Activated naive CD8-positive, alpha-beta T cell (primary cell): ENCODE data around the gene FNDC3A.

ENCODE experiments used
- H3K27ac Mint-ChIP-seq: one replicate; pipeline ENCODE4 v1.8.0; 2021; ENCODE audit warnings: mixed read lengths
- H3K27me3 Mint-ChIP-seq: one replicate; pipeline ENCODE4 v1.8.0; 2021; ENCODE audit warnings: mixed read lengths
- H3K36me3 Mint-ChIP-seq: one replicate; pipeline ENCODE4 v1.8.0; 2021; ENCODE audit warnings: mixed read lengths
- H3K4me1 Mint-ChIP-seq: one replicate; pipeline ENCODE4 v1.8.0; 2021; ENCODE audit warnings: low read depth, mixed read lengths
- H3K4me3 Mint-ChIP-seq: one replicate; pipeline ENCODE4 v1.8.0; 2021; ENCODE audit warnings: mild to moderate bottlenecking, mixed read lengths
- H3K9me3 Mint-ChIP-seq: one replicate; pipeline ENCODE4 v1.8.0; 2021; ENCODE audit warnings: low read depth, mixed read lengths

Gene FNDC3A

GRCh38 chr13:49164712-49165111, 189.0 kb downstream of the FNDC3A start:
- peaks cover 44% of the 10 kb centered on the region for H3K36me3 Mint-ChIP-seq
- H3K27ac Mint-ChIP-seq = no peak overlapping the region
- no peak overlapping the region for H3K4me3 Mint-ChIP-seq
- H3K9me3 Mint-ChIP-seq = peaks cover 13% of the 10 kb centered on the region
- no peaks in the 10 kb centered on the region for H3K27me3 Mint-ChIP-seq
- H3K4me1 Mint-ChIP-seq = peaks cover 20% of the 10 kb centered on the region

- no peaks in the 10 kb centered on the region for H3K27me3 Mint-ChIP-seq
- H3K27ac Mint-ChIP-seq = no peak overlapping the region
- peaks cover 45% of the 10 kb centered on the region for H3K36me3 Mint-ChIP-seq
- no peak overlapping the region for H3K4me3 Mint-ChIP-seq
- H3K9me3 Mint-ChIP-seq = peaks cover 13% of the 10 kb centered on the region
- peaks cover 11% of the 10 kb centered on the region for H3K4me1 Mint-ChIP-seq
Measured at GRCh38 chr13:49165798-49166752, 190.4 kb downstream of the FNDC3A start.

GRCh38 chr13:49171359-49171758, 195.6 kb downstream of the FNDC3A start:
- H3K36me3 Mint-ChIP-seq = peaks cover 21% of the 10 kb centered on the region
- no peaks in the 10 kb centered on the region for H3K27me3 Mint-ChIP-seq
- H3K9me3 Mint-ChIP-seq = no peaks in the 10 kb centered on the region
- no peak overlapping the region for H3K27ac Mint-ChIP-seq
- H3K4me1 Mint-ChIP-seq = peaks cover 1% of the 10 kb centered on the region
- H3K4me3 Mint-ChIP-seq = no peak overlapping the region

- Mint-ChIP-seq H3K36me3 (peaks cover 23% of the 10 kb centered on the region), H3K4me1 (peaks cover 5% of the 10 kb centered on the region), H3K4me3 (no peak overlapping the region), H3K27me3 (no peaks in the 10 kb centered on the region), H3K9me3 (no peaks in the 10 kb centered on the region), H3K27ac (no peak overlapping the region)
Measured at GRCh38 chr13:49183672-49184325, 208.1 kb downstream of the FNDC3A start.

GRCh38 chr13:49184621-49185020, 208.9 kb downstream of the FNDC3A start:
- Mint-ChIP-seq H3K9me3 (no peaks in the 10 kb centered on the region), H3K27me3 (no peaks in the 10 kb centered on the region), H3K4me3 (no peak overlapping the region), H3K27ac (no peak overlapping the region), H3K36me3 (peaks cover 21% of the 10 kb centered on the region), H3K4me1 (peaks cover 5% of the 10 kb centered on the region)

- Mint-ChIP-seq H3K27me3 (no peaks in the 10 kb centered on the region), H3K4me3 (no peak overlapping the region), H3K9me3 (no peaks in the 10 kb centered on the region), H3K27ac (peak overlapping the region; percentile 37), H3K36me3 (peaks cover 19% of the 10 kb centered on the region), H3K4me1 (peaks cover 5% of the 10 kb centered on the region)
Measured at GRCh38 chr13:49185264-49185663, 209.6 kb downstream of the FNDC3A start.

- H3K9me3 Mint-ChIP-seq = no peaks in the 10 kb centered on the region
- H3K4me3 Mint-ChIP-seq = no peak overlapping the region
- no peaks in the 10 kb centered on the region for H3K27me3 Mint-ChIP-seq
- peaks cover 6% of the 10 kb centered on the region for H3K4me1 Mint-ChIP-seq
- no peak overlapping the region for H3K27ac Mint-ChIP-seq
- H3K36me3 Mint-ChIP-seq = peaks cover 17% of the 10 kb centered on the region
Measured at GRCh38 chr13:49190901-49191300, 215.2 kb downstream of the FNDC3A start.

- Mint-ChIP-seq H3K27me3 (no peaks in the 10 kb centered on the region), H3K27ac (no peak overlapping the region), H3K4me3 (no peak overlapping the region), H3K36me3 (peaks cover 16% of the 10 kb centered on the region), H3K9me3 (no peaks in the 10 kb centered on the region), H3K4me1 (no peaks in the 10 kb centered on the region)
Measured at GRCh38 chr13:49206641-49207040, 230.9 kb downstream of the FNDC3A start.

- no peaks in the 10 kb centered on the region for H3K9me3 Mint-ChIP-seq
Measured at GRCh38 chr13:49208619-49209018, 232.9 kb downstream of the FNDC3A start.

GRCh38 chr13:49210114-49210513, 234.4 kb downstream of the FNDC3A start:
- Mint-ChIP-seq H3K9me3 (no peaks in the 10 kb centered on the region), H3K4me1 (peaks cover 9% of the 10 kb centered on the region), H3K4me3 (no peak overlapping the region), H3K36me3 (peaks cover 13% of the 10 kb centered on the region), H3K27ac (no peak overlapping the region), H3K27me3 (no peaks in the 10 kb centered on the region)

More at GRCh38 chr13:49208619-49209018, 232.9 kb downstream of the FNDC3A start:
- H3K4me1 Mint-ChIP-seq = no peaks in the 10 kb centered on the region
- H3K36me3 Mint-ChIP-seq = peaks cover 17% of the 10 kb centered on the region
- H3K27ac Mint-ChIP-seq = no peak overlapping the region
- no peaks in the 10 kb centered on the region for H3K27me3 Mint-ChIP-seq
- H3K4me3 Mint-ChIP-seq = no peak overlapping the region

- H3K27me3 Mint-ChIP-seq = no peaks in the 10 kb centered on the region
- peaks cover 11% of the 10 kb centered on the region for H3K36me3 Mint-ChIP-seq
- peaks cover 12% of the 10 kb centered on the region for H3K4me1 Mint-ChIP-seq
- no peaks in the 10 kb centered on the region for H3K9me3 Mint-ChIP-seq
- H3K27ac Mint-ChIP-seq = no peak overlapping the region
- H3K4me3 Mint-ChIP-seq = no peak overlapping the region
Measured at GRCh38 chr13:49210669-49211068, 235.0 kb downstream of the FNDC3A start.

- Mint-ChIP-seq H3K27ac (no peak overlapping the region), H3K36me3 (peaks cover 7% of the 10 kb centered on the region), H3K27me3 (peaks cover 12% of the 10 kb centered on the region), H3K4me3 (no peak overlapping the region), H3K9me3 (no peaks in the 10 kb centered on the region), H3K4me1 (peaks cover 15% of the 10 kb centered on the region)
Measured at GRCh38 chr13:49213539-49213938, 237.8 kb downstream of the FNDC3A start.

GRCh38 chr13:49213997-49214916, 238.5 kb downstream of the FNDC3A start:
- H3K27ac Mint-ChIP-seq = peak overlapping the region; percentile 48
- H3K4me1 Mint-ChIP-seq = peaks cover 15% of the 10 kb centered on the region
- peaks cover 18% of the 10 kb centered on the region for H3K27me3 Mint-ChIP-seq
- no peak overlapping the region for H3K4me3 Mint-ChIP-seq
- peaks cover 7% of the 10 kb centered on the region for H3K36me3 Mint-ChIP-seq
- H3K9me3 Mint-ChIP-seq = no peaks in the 10 kb centered on the region

GRCh38 chr13:49214917-49215376, 239.2 kb downstream of the FNDC3A start:
- H3K9me3 Mint-ChIP-seq = no peaks in the 10 kb centered on the region
- no peak overlapping the region for H3K4me3 Mint-ChIP-seq
- peak overlapping the region; percentile 48 for H3K27ac Mint-ChIP-seq
- H3K27me3 Mint-ChIP-seq = peaks cover 23% of the 10 kb centered on the region
- H3K36me3 Mint-ChIP-seq = peaks cover 7% of the 10 kb centered on the region
- peaks cover 17% of the 10 kb centered on the region for H3K4me1 Mint-ChIP-seq
